ENCODE measurements around the gene ZNF415. TPM values are rescaled to one million over a fixed set of nuclear protein-coding genes. Genes with fewer than 3 reads are reported as not detected.
"Not testable (repeated sequence)": the region's sequence is repeated elsewhere in the genome, so short reads cannot be mapped to it uniquely, and the experiment has no call there.

Gene ZNF415
- total and polyA plus RNA-seq, 7 donors: 3.9 to 9.2 (median 7.6) TPM

DNA sequence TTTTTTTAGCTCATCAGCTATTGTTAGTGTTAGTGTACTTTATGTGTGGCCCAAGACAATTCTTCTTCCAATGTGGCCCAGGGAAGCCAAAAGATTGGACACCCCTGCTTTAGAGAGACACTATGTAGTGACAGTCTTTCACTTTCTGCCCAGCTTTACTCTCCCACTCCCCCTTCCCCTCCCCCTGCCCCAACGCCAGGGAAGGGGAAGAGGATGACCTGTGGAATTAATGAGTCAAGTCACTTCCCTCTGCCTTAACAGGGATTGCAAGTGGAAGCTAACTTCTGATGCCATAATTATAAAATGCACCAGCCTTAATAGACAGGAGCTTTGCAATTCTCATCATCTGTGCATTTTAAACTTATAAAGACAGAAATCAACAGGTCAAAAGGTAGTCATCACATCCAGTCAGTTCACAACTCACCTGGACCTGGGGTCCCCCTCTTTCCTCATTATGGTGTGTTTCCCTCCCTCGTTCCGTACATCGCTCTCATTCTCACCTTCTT lies 1.6 kb downstream of the ZNF415 start:
- Histone ChIP-seq H3K4me3 (peak overlapping the region; percentile 78), H3K27ac (peak overlapping the region; percentile 53), H3K27me3 (ENCODE audit: insufficient read depth in 3 of 3, low read length in 2 of 3) (no peaks in the 10 kb centered on the region), H3K36me3 (ENCODE audit: insufficient read depth in 1 of 2, low read depth in 1 of 2) (peaks cover 0 to 3% of the 10 kb centered on the region in 2 donors), H3K4me1 (peaks cover 5% of the 10 kb centered on the region), H3K9me3 (no peaks in the 10 kb centered on the region)
- DNase-seq (no peak), ATAC-seq (peak in 1 of 4 donors; percentile 8)
- TF ChIP-seq, protein P1, sequence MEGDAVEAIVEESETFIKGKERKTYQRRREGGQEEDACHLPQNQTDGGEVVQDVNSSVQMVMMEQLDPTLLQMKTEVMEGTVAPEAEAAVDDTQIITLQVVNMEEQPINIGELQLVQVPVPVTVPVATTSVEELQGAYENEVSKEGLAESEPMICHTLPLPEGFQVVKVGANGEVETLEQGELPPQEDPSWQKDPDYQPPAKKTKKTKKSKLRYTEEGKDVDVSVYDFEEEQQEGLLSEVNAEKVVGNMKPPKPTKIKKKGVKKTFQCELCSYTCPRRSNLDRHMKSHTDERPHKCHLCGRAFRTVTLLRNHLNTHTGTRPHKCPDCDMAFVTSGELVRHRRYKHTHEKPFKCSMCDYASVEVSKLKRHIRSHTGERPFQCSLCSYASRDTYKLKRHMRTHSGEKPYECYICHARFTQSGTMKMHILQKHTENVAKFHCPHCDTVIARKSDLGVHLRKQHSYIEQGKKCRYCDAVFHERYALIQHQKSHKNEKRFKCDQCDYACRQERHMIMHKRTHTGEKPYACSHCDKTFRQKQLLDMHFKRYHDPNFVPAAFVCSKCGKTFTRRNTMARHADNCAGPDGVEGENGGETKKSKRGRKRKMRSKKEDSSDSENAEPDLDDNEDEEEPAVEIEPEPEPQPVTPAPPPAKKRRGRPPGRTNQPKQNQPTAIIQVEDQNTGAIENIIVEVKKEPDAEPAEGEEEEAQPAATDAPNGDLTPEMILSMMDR (IDR thresholded peaks at IDR 0.05): no peak
- intact Hi-C loops (cut with DNase I): no loop called here
- WGBS, 3 donors: 84 to 86% (median 85%) methylated on average over 3 to 4 of the region's 4 CpGs

DNA sequence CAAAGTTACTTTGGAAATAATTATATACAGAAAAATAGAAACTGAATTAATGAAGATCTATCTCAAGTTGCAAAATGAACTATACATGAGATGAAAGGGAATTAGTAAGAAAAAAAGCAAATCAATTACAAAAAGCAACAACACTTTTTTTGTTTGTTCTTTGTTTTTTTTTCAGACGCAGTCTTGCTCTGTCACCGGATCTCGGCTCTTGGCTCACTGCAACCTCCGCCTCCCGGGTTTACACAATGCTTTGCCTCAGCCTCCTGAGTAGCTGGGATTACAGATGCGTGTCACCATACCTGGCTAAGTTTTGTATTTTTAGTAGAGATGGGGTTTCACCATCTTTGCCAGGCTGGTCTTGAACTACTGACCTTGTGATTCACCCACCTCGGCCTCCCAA lies 2.2 kb downstream of the ZNF415 start:
- WGBS, 3 donors: 40 to 44% (median 41%) methylated on average over 7 of the region's 7 CpGs
- Histone ChIP-seq H3K4me3 (peak overlapping the region; percentile 78), H3K27me3 (ENCODE audit: insufficient read depth in 3 of 3, low read length in 2 of 3) (no peaks in the 10 kb centered on the region), H3K36me3 (ENCODE audit: insufficient read depth in 1 of 2, low read depth in 1 of 2) (peaks cover 0 to 3% of the 10 kb centered on the region in 2 donors), H3K9me3 (no peaks in the 10 kb centered on the region), H3K27ac (peak overlapping the region; percentile 53), H3K4me1 (peaks cover 5% of the 10 kb centered on the region)
- intact Hi-C loops (cut with DNase I): no loop called here
- DNase-seq: peak; percentile 25 to 56
- TF ChIP-seq, protein P1 (IDR thresholded peaks at IDR 0.05): no peak
- ATAC-seq: peak; percentile 68 to 74 (median 72)

DNA sequence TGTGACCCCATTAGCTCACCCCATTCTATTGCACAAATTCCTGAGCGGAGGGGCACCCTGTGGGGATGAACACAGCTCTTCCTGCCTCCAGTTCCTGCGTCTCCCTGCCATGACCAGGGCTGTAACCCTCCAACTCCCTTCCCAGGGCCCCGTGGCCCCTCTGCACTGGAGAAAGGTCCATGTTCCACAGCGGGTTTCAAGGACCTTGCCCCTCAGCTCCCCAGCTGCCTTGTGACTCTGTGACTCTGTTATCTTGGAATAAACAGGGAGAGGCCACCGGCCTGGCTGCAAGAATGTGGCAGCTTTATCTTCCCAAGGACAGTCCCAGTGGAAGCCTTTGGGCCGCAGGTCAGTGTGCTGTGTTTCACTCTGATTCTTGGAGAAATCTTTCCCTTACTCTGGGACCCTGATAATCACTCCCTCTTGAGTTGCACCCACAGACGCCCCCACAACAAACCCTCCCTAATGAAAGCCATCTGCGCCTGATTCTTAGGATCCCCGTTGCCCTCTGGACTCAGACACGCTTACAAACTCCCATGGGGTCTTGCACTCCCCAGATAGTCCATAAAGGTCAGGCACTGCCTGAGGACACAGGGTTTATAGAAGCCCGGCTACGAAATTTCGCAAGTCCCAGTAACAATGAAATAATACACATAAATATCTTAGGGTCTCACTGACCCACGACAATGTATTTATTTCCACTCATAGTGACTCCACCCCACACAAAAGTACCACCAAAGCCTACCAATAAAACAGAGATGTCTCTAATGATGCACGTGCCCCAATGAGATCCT lies 5.8 kb downstream of the ZNF415 start:
- not testable (repeated sequence) for H3K9me3 ChIP-seq; H3K4me1 ChIP-seq; DNase-seq; ATAC-seq; H3K27me3 ChIP-seq (ENCODE audit: insufficient read depth in 3 of 3, low read length in 2 of 3); H3K4me3 ChIP-seq; H3K27ac ChIP-seq; H3K36me3 ChIP-seq (ENCODE audit: insufficient read depth in 1 of 2, low read depth in 1 of 2)
- WGBS, 3 donors: 81 to 83% (median 82%) methylated on average over 7 to 8 of the region's 15 CpGs
- intact Hi-C loops (cut with DNase I): loop anchor here in 1 of 2 donors (2.0 kb wide), 1 partner anchor 28 kb away; no protein-coding TSS in a partner anchor

DNA sequence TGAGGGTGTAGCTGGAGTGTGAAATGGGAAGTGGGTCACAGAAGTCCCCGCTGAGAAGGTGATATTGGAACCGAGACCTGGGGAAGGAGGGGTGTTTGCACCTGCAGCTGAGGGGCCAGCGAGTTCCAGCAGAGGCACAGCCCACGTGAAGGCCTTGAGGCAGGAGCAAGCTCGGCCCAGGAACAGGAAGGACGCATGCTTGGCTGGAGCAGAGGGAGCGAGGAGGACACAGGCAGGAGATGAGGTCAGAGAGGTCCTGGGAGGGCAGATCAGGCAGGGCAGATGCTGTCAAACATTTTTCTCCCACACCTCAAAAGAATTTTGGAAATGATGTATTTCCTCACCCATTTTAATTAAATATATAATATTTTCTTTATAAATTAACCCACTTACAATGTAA lies 9.3 kb downstream of the ZNF415 start:
- ATAC-seq (peak in 1 of 4 donors; percentile 19), DNase-seq (no peak)
- intact Hi-C loops (cut with DNase I): no loop called here
- Histone ChIP-seq H3K4me1 (no peaks in the 10 kb centered on the region), H3K36me3 (ENCODE audit: insufficient read depth in 1 of 2, low read depth in 1 of 2) (peaks cover 3 to 7% of the 10 kb centered on the region in 2 donors), H3K4me3 (no peak overlapping the region), H3K27ac (no peak overlapping the region), H3K9me3 (no peaks in the 10 kb centered on the region), H3K27me3 (ENCODE audit: insufficient read depth in 3 of 3, low read length in 2 of 3) (no peaks in the 10 kb centered on the region)
- 78 to 83% (median 79%) methylated on average over 7 of the region's 7 CpGs for WGBS, 3 donors
- TF ChIP-seq, protein P1 (IDR thresholded peaks at IDR 0.05): no peak

DNA sequence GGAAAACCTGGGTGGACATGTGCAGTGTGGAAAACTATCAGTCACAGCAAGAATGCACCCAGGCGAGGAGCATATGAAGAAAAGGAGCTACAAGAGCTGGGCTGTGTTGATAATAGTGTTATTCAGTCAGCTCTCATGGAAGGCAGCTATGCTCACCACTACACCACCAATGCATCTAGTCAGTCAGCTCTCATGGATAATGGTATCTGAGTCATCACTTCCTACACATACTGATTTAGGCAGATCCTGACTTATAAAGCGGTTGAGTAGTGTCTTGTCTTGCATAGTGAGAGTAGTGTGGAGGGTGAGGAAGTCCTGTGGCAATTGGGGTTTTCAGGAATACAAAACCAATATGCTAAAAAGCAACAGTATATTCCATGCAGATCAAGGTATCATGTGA lies 20.4 kb downstream of the ZNF415 start:
- intact Hi-C loops (cut with DNase I): no loop called here
- Histone ChIP-seq H3K27ac (no peak overlapping the region), H3K4me1 (no peaks in the 10 kb centered on the region), H3K9me3 (peaks cover 9% of the 10 kb centered on the region), H3K36me3 (ENCODE audit: insufficient read depth in 1 of 2, low read depth in 1 of 2) (peaks cover 20 to 72% of the 10 kb centered on the region in 2 donors), H3K4me3 (no peak overlapping the region), H3K27me3 (ENCODE audit: insufficient read depth in 3 of 3, low read length in 2 of 3) (no peaks in the 10 kb centered on the region)
- WGBS, 3 donors: 96 to 98% (median 98%) methylated on average over 2 of the region's 2 CpGs
- DNase-seq (no peak), ATAC-seq (no peak)
- TF ChIP-seq, protein P1 (IDR thresholded peaks at IDR 0.05): no peak
